Measurements from ENCODE around the gene NPY4R2.
"Not testable (repeated sequence)": the region's sequence is repeated elsewhere in the genome, so short reads cannot be mapped to it uniquely, and the experiment has no call there.

Gene NPY4R2

GRCh38 chr10:47927147-47927916 is 8.9 kb downstream of the NPY4R2 start:
- not testable (repeated sequence) for FAIRE-seq; DNase-seq (ENCODE audit: extremely low spot score, insufficient read length, low read depth)

DNA sequence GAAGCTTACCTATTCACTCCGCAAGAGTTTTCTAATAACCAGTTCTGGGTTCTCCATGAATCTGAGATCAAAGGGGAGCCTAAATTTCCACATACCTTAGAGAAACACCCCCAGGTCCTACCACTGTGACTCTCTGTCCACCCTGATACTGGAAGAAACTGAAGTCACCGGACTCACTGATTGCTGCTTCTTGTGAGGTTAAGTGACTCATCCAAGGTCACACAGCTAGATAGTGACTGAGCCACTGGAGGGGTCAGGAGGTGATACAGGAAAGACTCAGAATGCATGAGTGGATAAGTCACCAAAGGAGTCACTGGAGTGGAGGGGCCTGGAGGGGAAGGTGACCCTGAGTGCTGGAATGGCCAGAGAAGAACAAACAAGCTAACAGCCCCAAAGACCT is 9.8 kb downstream of the NPY4R2 start:
- not testable (repeated sequence) for DNase-seq (ENCODE audit: extremely low spot score, insufficient read length, low read depth); FAIRE-seq

GRCh38 chr10:47932824-47933223 is 14.4 kb downstream of the NPY4R2 start:
- DNase-seq (ENCODE audit: extremely low spot score, insufficient read length, low read depth); FAIRE-seq: not testable (repeated sequence)

DNA sequence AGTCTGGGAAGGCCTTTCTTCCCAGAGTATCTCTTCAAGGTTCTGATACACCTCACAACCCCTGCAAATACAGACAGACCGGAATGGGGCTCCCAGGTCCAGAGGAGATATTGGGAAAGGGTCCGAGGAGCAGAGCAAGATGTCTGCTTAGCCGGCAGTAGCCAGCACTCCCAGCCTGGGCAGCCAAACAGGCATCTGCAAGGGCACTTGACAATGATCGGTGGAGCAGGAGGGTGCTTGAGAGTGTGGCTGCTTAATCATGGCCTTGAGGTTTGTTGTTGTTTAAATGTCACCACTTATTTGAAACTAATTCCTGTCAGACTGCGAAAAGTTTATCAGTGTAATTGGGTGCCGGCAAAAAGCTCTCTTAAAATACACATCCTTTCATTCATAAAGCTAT is 15.0 kb downstream of the NPY4R2 start:
- FAIRE-seq; DNase-seq (ENCODE audit: extremely low spot score, insufficient read length, low read depth): not testable (repeated sequence)

DNA sequence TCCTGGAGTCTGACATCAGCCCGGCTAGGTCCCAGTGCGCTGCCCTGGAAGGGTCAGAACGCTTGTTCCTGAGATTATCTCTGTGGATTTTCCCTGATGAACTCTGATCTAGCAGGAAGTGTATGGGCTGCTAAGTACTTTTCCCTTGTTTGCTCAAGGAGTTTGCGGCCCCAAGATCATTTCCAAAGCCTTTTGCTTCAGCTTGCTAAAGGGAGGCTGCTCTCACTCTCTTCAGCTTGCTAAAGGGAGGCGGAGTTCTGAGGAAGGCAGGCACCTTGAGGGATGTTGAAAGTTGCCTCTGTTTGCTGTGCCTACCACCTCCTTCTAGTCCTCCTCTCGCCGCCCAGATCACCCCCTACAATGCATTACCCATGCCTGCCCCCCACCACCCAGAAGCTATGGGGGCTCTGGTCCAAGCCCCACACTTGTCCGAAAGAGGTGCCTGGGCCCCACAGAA is 18.3 kb downstream of the NPY4R2 start:
- not testable (repeated sequence) for DNase-seq (ENCODE audit: extremely low spot score, insufficient read length, low read depth); FAIRE-seq

DNA sequence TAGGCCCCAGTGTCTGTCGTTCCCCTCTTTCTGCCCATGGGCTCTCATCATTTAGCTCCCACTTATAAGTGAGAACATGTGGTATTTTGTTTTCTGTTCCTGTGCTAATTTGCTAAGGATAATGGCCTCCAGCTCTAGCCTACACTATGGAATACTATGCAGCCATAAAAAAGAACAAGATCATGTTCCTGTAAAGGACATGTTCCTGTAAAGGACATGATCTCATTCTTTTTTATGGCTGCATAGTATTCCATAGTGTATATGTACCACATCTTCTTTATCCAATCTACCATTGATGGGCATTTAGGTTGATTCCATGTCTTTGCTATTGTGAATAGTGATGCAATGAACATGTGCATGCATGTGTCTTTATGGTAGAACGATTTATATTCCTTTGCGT is 19.2 kb downstream of the NPY4R2 start:
- not testable (repeated sequence) for DNase-seq (ENCODE audit: extremely low spot score, insufficient read length, low read depth); FAIRE-seq

- not testable (repeated sequence) for FAIRE-seq; DNase-seq (ENCODE audit: extremely low spot score, insufficient read length, low read depth)
Measured at GRCh38 chr10:47940821-47941220, 22.4 kb downstream of the NPY4R2 start.

DNA sequence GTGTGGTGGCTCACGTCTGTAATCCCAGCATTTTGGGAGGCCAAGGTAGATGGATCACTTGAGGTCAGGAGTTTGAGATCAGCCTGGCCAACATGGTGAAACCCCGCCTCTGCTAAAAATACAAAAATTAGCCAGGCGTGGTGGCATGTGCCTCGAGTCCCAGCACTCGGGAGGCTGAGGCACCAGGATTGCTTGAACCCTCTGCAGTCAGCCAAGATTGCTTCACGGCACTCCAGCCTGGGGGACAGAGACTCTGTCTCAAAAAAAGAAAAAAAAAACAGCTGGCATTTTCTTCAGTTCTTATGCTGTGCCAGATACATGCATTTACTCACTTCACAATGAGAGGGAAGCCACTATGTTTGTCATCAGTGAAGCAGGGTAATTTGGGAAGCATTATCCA is 22.9 kb downstream of the NPY4R2 start:
- DNase-seq (ENCODE audit: extremely low spot score, insufficient read length, low read depth); FAIRE-seq: not testable (repeated sequence)

DNA sequence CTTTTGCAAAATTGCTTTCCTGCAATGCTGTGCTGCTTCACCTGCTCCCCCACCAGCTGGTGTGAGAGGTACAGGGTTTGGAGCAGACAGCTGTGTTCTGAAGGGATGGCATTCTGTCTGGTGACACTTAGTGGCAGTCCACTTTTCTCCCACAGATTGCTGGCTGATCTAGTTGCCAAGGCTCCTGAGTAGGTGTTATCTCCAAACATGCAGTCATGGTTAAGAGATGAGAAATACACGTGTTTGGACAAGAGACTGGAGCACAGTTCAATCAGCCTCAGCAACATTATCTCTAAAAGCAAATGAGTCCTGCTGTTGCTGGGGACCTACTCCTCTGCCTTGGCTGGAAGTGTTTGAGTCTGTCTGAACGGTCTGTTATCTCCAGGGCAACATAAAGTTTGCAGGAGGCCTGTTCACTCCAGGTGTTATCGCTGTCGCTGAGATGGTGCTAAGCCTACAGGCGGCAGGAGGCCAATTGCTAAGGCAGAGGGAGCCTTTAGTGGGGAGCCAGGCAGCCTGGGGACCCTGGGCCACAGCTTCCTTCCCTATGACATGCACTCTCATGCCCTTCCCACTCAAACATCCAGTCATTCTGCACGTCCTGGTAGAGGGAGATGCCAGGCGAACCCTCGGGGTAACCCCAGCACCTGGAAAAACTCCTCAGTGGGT is 24.0 kb downstream of the NPY4R2 start:
- not testable (repeated sequence) for DNase-seq (ENCODE audit: extremely low spot score, insufficient read length, low read depth); FAIRE-seq

DNA sequence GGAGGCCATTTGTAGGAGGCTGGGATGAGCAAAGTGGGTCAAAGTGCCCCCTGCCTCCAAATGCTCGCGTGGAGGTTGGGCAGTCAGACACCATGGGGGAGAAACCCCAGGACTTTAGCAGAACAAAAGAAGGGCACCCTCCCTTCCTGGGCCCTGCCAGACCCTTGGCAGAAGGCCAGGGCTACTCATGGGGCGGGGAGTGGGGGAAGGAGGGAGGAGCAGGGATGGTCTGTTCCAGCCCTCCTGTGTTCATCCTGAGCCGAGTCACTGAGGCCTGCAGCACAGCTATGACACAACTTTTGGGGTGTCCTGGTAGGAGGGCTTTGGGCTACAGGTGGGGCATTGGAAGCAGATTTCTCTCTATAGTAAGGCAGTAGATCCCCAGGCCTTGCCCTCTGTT is 24.9 kb downstream of the NPY4R2 start:
- not testable (repeated sequence) for FAIRE-seq; DNase-seq (ENCODE audit: extremely low spot score, insufficient read length, low read depth)

DNA sequence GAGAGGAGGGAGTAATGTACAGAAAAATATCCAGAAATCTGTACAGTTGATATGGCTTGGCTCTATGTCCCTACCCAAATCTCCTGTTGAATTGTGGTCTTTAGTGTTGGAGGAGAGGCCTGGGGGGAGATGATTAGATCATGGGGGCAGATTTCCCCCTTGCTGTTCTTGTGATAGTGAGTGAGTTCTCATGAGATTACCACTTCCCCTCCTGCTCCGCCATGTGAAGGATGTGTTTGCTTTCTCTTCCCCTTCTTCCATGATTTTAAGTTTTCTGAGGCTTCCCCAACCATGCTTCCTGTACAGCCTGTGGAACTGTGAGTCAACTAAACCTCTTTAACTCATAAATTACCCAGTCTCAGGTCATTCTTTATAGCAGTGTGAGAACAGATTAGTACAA is 29.0 kb downstream of the NPY4R2 start:
- not testable (repeated sequence) for FAIRE-seq

DNA sequence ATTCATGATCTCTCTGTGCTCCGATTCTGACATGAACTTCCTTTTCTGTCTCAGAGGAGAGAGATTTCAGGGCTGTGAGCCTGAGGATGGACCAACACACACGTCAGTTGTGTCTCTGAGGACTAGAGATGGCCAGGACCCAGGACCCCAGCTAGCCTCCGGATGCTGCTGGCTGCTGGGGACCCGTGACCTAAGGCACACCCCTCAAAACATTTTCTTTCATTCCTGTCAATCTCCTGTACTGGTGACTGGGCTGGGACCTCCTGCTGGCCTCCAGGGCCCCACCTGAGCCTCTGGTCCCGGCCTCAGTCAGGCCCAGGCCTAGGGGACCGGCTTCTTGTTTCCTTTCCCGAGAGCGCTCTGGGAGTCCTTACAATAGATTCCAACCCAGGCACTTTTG is 38.7 kb downstream of the NPY4R2 start:
- not testable (repeated sequence) for DNase-seq (ENCODE audit: extremely low spot score, insufficient read length, low read depth); FAIRE-seq

More for the DNA sequence above, 29.0 kb downstream of the NPY4R2 start:
- DNase-seq (ENCODE audit: extremely low spot score, insufficient read length, low read depth) = not testable (repeated sequence)

DNA sequence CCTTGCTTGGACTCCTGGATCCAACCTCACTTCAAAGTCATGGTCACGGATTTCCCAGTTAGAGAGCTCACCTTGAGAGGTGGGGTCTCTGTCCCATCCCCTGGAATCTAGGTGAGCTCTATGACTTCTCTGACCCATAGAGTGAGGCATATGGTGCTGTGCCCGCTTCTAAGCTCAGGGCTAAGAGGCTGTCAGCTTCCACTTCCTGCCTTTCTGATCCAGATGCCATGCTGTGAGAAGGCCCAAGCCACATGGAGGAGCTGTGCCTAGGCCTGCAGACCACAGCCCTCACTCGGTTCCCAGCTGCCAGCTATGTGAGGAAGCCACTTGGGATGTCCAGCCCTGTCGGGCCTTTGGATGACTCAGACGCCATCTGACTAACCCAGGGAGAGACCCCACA is 41.2 kb downstream of the NPY4R2 start:
- not testable (repeated sequence) for DNase-seq (ENCODE audit: extremely low spot score, insufficient read length, low read depth); FAIRE-seq

DNA sequence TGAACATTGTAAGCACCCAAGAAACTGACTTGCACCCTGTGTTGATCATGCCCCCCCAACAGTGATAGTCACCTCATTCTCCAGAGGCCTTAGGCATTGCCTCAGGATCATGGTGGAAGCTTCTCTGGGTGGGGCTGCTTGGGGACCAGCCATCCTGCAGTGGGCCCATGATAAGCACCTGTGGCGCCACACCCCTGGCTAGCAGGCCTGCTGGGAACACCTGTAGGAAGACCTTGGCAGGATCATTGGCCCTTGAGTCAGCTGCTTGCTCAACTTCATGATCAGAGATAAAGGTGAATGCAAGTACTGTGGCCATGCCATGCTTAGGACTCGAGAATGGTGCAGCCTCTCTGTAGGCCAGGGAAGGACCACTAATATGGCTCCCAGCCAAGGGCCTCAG is 42.2 kb downstream of the NPY4R2 start:
- not testable (repeated sequence) for DNase-seq (ENCODE audit: extremely low spot score, insufficient read length, low read depth); FAIRE-seq

- not testable (repeated sequence) for FAIRE-seq; DNase-seq (ENCODE audit: extremely low spot score, insufficient read length, low read depth)
Measured at GRCh38 chr10:47962785-47963184, 44.3 kb downstream of the NPY4R2 start.

DNA sequence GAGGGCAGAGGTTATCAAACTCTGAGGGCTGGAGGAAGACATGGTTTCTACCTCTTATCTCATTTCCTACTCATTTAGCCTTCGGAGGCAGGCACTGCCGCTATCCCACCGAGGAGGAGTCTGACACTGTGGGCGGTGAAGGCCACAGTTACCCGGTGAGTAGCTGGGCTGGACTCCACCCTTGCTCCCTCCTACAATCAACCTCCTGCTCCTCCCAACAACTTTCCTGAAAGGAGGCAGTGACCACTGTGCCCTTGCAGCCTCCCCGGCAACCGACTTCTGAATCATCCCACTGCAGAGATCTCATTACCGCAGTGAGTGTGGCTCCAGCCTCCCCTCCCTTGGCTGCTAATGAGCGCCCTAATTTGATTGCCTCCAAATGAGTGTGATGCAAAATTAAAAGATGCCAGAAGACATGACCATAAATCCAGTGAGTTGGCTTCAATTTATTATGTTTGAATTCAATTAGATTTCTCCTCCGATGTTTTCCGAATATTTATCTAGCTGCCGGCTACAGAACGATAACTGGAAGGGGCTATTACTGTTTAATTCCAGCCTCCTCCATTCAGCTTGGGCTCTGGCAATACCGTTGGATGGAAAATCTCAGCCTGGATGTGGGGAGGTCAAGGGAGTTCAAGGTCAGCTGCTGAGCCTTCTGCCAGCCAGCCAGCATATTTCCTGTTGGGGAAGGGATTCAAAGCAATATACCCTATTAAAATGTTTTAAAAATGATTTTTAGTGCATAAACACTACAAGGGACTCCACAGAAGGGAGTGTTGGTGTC is 46.0 kb downstream of the NPY4R2 start:
- FAIRE-seq; DNase-seq (ENCODE audit: extremely low spot score, insufficient read length, low read depth): not testable (repeated sequence)

DNA sequence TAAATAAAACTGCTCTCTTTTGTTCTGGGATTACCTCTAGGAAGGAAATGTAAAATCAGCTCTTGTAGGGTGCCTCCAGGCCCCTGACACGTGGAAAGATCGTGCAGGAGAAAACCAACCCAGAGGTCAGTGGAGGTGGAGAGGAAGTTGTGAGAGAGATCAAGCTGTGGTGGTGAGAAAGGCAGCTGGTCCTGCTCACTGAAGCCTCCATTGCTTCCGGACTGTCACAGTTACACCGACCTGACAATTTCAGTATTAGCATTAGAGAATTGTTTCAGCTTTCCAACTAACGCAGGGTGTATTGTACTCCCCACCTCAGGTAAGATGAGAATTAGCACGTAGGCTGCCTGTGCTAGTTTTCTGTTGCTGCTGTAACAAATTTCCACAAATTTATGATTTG is 50.5 kb downstream of the NPY4R2 start:
- not testable (repeated sequence) for DNase-seq (ENCODE audit: extremely low spot score, insufficient read length, low read depth); FAIRE-seq

DNA sequence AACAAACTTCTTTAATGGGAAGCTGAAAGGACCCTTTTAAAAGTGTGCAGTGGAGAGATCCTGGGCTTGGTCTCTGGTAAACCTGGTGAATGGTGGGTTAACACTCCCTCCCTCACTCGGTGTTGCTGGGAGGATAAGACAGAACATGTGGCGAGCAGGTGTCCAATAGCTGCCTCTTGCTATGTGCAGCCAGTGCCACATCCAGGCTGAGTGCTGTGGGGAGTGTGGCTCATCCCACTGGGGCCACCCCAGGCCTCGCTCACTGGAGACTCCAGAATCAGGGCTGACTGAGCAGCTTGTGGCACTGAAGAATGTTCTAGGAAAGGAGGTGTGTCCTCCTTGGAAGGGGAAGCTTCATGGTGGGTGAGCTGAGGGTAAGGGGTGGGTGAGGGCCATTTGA is 51.6 kb downstream of the NPY4R2 start:
- not testable (repeated sequence) for DNase-seq (ENCODE audit: extremely low spot score, insufficient read length, low read depth); FAIRE-seq

GRCh38 chr10:47971598-47971997 is 53.1 kb downstream of the NPY4R2 start:
- not testable (repeated sequence) for FAIRE-seq; DNase-seq (ENCODE audit: extremely low spot score, insufficient read length, low read depth)

- FAIRE-seq; DNase-seq (ENCODE audit: extremely low spot score, insufficient read length, low read depth): not testable (repeated sequence)
Measured at GRCh38 chr10:47972077-47972476, 53.6 kb downstream of the NPY4R2 start.
